Right renal pelvis (tissue), 4 donors: ENCODE data around the gene ST3GAL4. TPM values are rescaled to one million over a fixed set of nuclear protein-coding genes. Genes with fewer than 3 reads are reported as not detected.
"Not testable (repeated sequence)": the region's sequence is repeated elsewhere in the genome, so short reads cannot be mapped to it uniquely, and the experiment has no call there.

Experiments
- DNase-seq, 4 donors: peaks; one replicate each; pipeline ENCODE4 v3.0.0-alpha.2; 2013; ENCODE audit warnings: low read depth in 4 of 4, low spot score in 3 of 4, missing footprints in 1 of 4
- polyA plus RNA-seq, 4 donors: library from polyadenylated mRNA; unstranded; fragments of 120-200 nt; gene quantifications; one replicate each; pipeline ENCODE4 v1.2.1, GENCODE V29; 2013; ENCODE audit not compliant: insufficient read length in 4 of 4

The ST3GAL4 gene
- polyA plus RNA-seq, 4 donors: 17.1 to 21.9 (median 19.6) TPM

- DNase-seq: no peak
Observed at GRCh38 chr11:126345283-126345682, 10.2 kb upstream of the ST3GAL4 start.

- no peak for DNase-seq
Observed at GRCh38 chr11:126345759-126346585, 9.5 kb upstream of the ST3GAL4 start.

GRCh38 chr11:126346586-126346940, 8.9 kb upstream of the ST3GAL4 start:
- DNase-seq: no peak

- not testable (repeated sequence) for DNase-seq
Observed at GRCh38 chr11:126346946-126347345, 8.5 kb upstream of the ST3GAL4 start.

GRCh38 chr11:126347751-126348668, 7.5 kb upstream of the ST3GAL4 start:
- no peak for DNase-seq

- DNase-seq: no peak
Observed at GRCh38 chr11:126348806-126349582, 6.5 kb upstream of the ST3GAL4 start.

- no peak for DNase-seq
Observed at GRCh38 chr11:126350836-126351235, 4.7 kb upstream of the ST3GAL4 start.

- no peak for DNase-seq
Observed at GRCh38 chr11:126352163-126352562, 3.3 kb upstream of the ST3GAL4 start.

- no peak for DNase-seq
Observed at GRCh38 chr11:126352934-126353801, 2.3 kb upstream of the ST3GAL4 start.

- DNase-seq: no peak
Observed at GRCh38 chr11:126354631-126355323, 709 bp upstream of the ST3GAL4 start.

GRCh38 chr11:126355926-126356897, 726 bp downstream of the ST3GAL4 start:
- no peak for DNase-seq

GRCh38 chr11:126357055-126357962, 1.8 kb downstream of the ST3GAL4 start:
- DNase-seq: no peak

GRCh38 chr11:126357969-126358762, 2.7 kb downstream of the ST3GAL4 start:
- DNase-seq: no peak

- DNase-seq: no peak
Observed at GRCh38 chr11:126358763-126359160, 3.3 kb downstream of the ST3GAL4 start.

GRCh38 chr11:126359431-126360048, 4.1 kb downstream of the ST3GAL4 start:
- DNase-seq: no peak

GRCh38 chr11:126360049-126360446, 4.6 kb downstream of the ST3GAL4 start:
- no peak for DNase-seq
